Mucosa of stomach (tissue), 1 donor: ENCODE results near the gene E4F1.
"Not testable (repeated sequence)": the region's sequence is repeated elsewhere in the genome, so short reads cannot be mapped to it uniquely, and the experiment has no call there.

Experiments used
- H3K27me3 ChIP-seq: one replicate; pipeline ENCODE4 v1.7.0; 2013; ENCODE audit warnings: mild to moderate bottlenecking, low read length; ENCODE audit not compliant: control insufficient read depth, insufficient read depth
- H3K36me3 ChIP-seq: one replicate; pipeline ENCODE4 v1.7.0; 2013; ENCODE audit warnings: low read length; ENCODE audit not compliant: control insufficient read depth, insufficient read depth
- H3K4me1 ChIP-seq: one replicate; pipeline ENCODE4 v1.7.0; 2013; ENCODE audit warnings: mild to moderate bottlenecking, low read length; ENCODE audit not compliant: control insufficient read depth, insufficient read depth
- H3K4me3 ChIP-seq: one replicate; pipeline ENCODE4 v1.7.0; 2013; ENCODE audit warnings: low read length
- H3K9ac ChIP-seq: one replicate; pipeline ENCODE4 v1.7.0; 2013; ENCODE audit warnings: mild to moderate bottlenecking, low read length, moderate library complexity
- H3K9me3 ChIP-seq: one replicate; pipeline ENCODE4 v1.7.0; 2013; ENCODE audit warnings: mild to moderate bottlenecking, low read length, moderate library complexity; ENCODE audit not compliant: control insufficient read depth
- donor health status: Pancreatic carcinoma.

E4F1 gene

GRCh38 chr16:2235695-2236336, 12.4 kb downstream of the E4F1 start:
- Histone ChIP-seq H3K4me1 (peaks cover 25% of the 10 kb centered on the region), H3K27me3 (peaks cover 27% of the 10 kb centered on the region), H3K36me3 (peaks cover 5% of the 10 kb centered on the region), H3K9ac (no peak overlapping the region), H3K9me3 (no peaks in the 10 kb centered on the region), H3K4me3 (no peak overlapping the region)

GRCh38 chr16:2236337-2237101, 13.1 kb downstream of the E4F1 start, which contains the start of gene DNASE1L2:
Gene DNASE1L2 (plus strand): TSS chr16:2236444. CDS start chr16:2236817, 373 bp downstream.
- no peak within 1 kb of the TSS for H3K4me3 ChIP-seq
- no peak within 1 kb of the TSS for H3K9ac ChIP-seq
- no peaks in the 10 kb centered on the region for H3K9me3 ChIP-seq
- peaks cover 25% of the 10 kb centered on the region for H3K4me1 ChIP-seq
- peaks cover 5% of the 10 kb centered on the region for H3K36me3 ChIP-seq
- H3K27me3 ChIP-seq, result peaks cover 27% of the 10 kb centered on the region

GRCh38 chr16:2237102-2237482, 13.7 kb downstream of the E4F1 start:
- H3K9me3 ChIP-seq, result no peaks in the 10 kb centered on the region
- peaks cover 25% of the 10 kb centered on the region for H3K4me1 ChIP-seq
- no peak overlapping the region for H3K4me3 ChIP-seq
- H3K27me3 ChIP-seq, result peaks cover 27% of the 10 kb centered on the region
- no peak overlapping the region for H3K9ac ChIP-seq
- H3K36me3 ChIP-seq, result peaks cover 5% of the 10 kb centered on the region

- Histone ChIP-seq H3K4me3 (no peak overlapping the region), H3K27me3 (peaks cover 27% of the 10 kb centered on the region), H3K36me3 (peaks cover 6% of the 10 kb centered on the region), H3K9me3 (no peaks in the 10 kb centered on the region), H3K9ac (no peak overlapping the region), H3K4me1 (peaks cover 25% of the 10 kb centered on the region)
Measured at GRCh38 chr16:2237493-2238149, 14.2 kb downstream of the E4F1 start.

- H3K36me3 ChIP-seq, result peaks cover 13% of the 10 kb centered on the region
- no peaks in the 10 kb centered on the region for H3K9me3 ChIP-seq
- H3K27me3 ChIP-seq, result peaks cover 27% of the 10 kb centered on the region
- no peak overlapping the region for H3K9ac ChIP-seq
- H3K4me1 ChIP-seq, result peaks cover 25% of the 10 kb centered on the region
- no peak overlapping the region for H3K4me3 ChIP-seq
Measured at GRCh38 chr16:2238150-2238837, 14.9 kb downstream of the E4F1 start.

- Histone ChIP-seq H3K4me3 (no peak overlapping the region), H3K4me1 (peaks cover 25% of the 10 kb centered on the region), H3K9me3 (no peaks in the 10 kb centered on the region), H3K27me3 (peaks cover 27% of the 10 kb centered on the region), H3K36me3 (peaks cover 14% of the 10 kb centered on the region), H3K9ac (no peak overlapping the region)
Measured at GRCh38 chr16:2238838-2239675, 15.7 kb downstream of the E4F1 start.

GRCh38 chr16:2240331-2240730, 16.9 kb downstream of the E4F1 start:
- not testable (repeated sequence) for H3K4me3 ChIP-seq, H3K9me3 ChIP-seq, H3K9ac ChIP-seq
- H3K4me1 ChIP-seq, result peaks cover 25% of the 10 kb centered on the region
- peaks cover 14% of the 10 kb centered on the region for H3K36me3 ChIP-seq
- H3K27me3 ChIP-seq, result peaks cover 27% of the 10 kb centered on the region

GRCh38 chr16:2242598-2242997, 19.2 kb downstream of the E4F1 start:
- H3K9me3 ChIP-seq, result no peaks in the 10 kb centered on the region
- peaks cover 19% of the 10 kb centered on the region for H3K36me3 ChIP-seq
- peaks cover 8% of the 10 kb centered on the region for H3K27me3 ChIP-seq
- peaks cover 10% of the 10 kb centered on the region for H3K4me1 ChIP-seq
- no peak overlapping the region for H3K4me3 ChIP-seq
- no peak overlapping the region for H3K9ac ChIP-seq

GRCh38 chr16:2243031-2243528, 19.7 kb downstream of the E4F1 start:
- no peaks in the 10 kb centered on the region for H3K9me3 ChIP-seq
- no peak overlapping the region for H3K9ac ChIP-seq
- peaks cover 5% of the 10 kb centered on the region for H3K4me1 ChIP-seq
- peaks cover 4% of the 10 kb centered on the region for H3K27me3 ChIP-seq
- H3K36me3 ChIP-seq, result peaks cover 19% of the 10 kb centered on the region
- no peak overlapping the region for H3K4me3 ChIP-seq

- Histone ChIP-seq H3K4me3 (no peak overlapping the region), H3K4me1 (no peaks in the 10 kb centered on the region), H3K9me3 (no peaks in the 10 kb centered on the region), H3K27me3 (no peaks in the 10 kb centered on the region), H3K36me3 (peaks cover 19% of the 10 kb centered on the region), H3K9ac (no peak overlapping the region)
Measured at GRCh38 chr16:2243781-2244180, 20.4 kb downstream of the E4F1 start.

- Histone ChIP-seq H3K9ac (no peak overlapping the region), H3K36me3 (peaks cover 19% of the 10 kb centered on the region)
Measured at GRCh38 chr16:2244301-2244700, 20.9 kb downstream of the E4F1 start.

More at GRCh38 chr16:2244301-2244700, 20.9 kb downstream of the E4F1 start:
- no peaks in the 10 kb centered on the region for H3K4me1 ChIP-seq
- H3K4me3 ChIP-seq, result no peak overlapping the region
- H3K9me3 ChIP-seq, result no peaks in the 10 kb centered on the region
- H3K27me3 ChIP-seq, result no peaks in the 10 kb centered on the region
